HUES64 (cell line): ENCODE data around the gene ULK3.

Experiments used
- H3K27ac ChIP-seq: 2 replicates; pipeline ENCODE4 v1.7.0; 2013; ENCODE audit warnings: low read depth, low read length, inconsistent platforms
- H3K27me3 ChIP-seq: 2 replicates; pipeline ENCODE4 v1.6.1; 2013; ENCODE audit warnings: mild to moderate bottlenecking, low read length; ENCODE audit not compliant: insufficient read depth
- H3K36me3 ChIP-seq: 2 replicates; pipeline ENCODE4 v1.6.1; 2013; ENCODE audit warnings: mild to moderate bottlenecking, low read length; ENCODE audit not compliant: insufficient read depth
- H3K4me1 ChIP-seq: 2 replicates; pipeline ENCODE4 v1.6.1; 2013; ENCODE audit warnings: mild to moderate bottlenecking, low read length, moderate library complexity; ENCODE audit not compliant: insufficient read depth
- H3K4me3 ChIP-seq: 2 replicates; pipeline ENCODE4 v1.5.1; 2013; ENCODE audit warnings: mild to moderate bottlenecking, low read length, moderate library complexity
- H3K9ac ChIP-seq: 2 replicates; pipeline ENCODE4 v1.6.1; 2013; ENCODE audit warnings: mild to moderate bottlenecking, low read depth, low read length
- H3K9me3 ChIP-seq: 2 replicates; pipeline ENCODE4 v1.6.1; 2013; ENCODE audit warnings: low read depth, low read length; ENCODE audit not compliant: insufficient read depth
- WGBS: fragments of 150-250, 120-280 bp; methylation state at CpG from one replicate; pipeline ENCODE4 v1.1.7; 2013; ENCODE audit warnings: missing lambda C conversion rate; 5-methylcytosine and 5-hydroxymethylcytosine counted together

ULK3 gene

DNA sequence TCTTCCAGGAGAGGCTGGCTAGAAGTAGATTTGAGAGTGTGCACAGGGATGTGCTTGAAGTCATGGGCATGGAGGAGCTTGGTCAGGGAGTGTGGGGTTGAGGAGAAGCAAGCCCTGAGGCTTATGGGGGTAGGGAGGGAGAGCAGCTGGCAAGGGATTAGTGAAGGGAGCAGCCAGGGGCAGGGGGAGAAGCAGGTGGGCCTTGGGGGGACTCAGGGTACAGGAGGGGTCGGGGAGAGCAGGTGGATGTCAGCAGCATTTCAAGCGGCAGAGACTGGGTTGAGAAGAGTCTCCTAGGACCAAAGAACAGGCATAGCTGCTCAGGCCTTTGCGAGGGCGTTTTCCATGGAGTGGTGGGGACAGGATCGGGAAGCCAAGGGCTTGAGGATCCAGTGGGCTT is 33.7 kb downstream of the ULK3 start:
- Histone ChIP-seq H3K9me3 (no peaks in the 10 kb centered on the region), H3K4me3 (no peak overlapping the region), H3K9ac (no peak overlapping the region), H3K4me1 (no peaks in the 10 kb centered on the region; the same call in 1 of the 2 replicates), H3K27me3 (no peaks in the 10 kb centered on the region), H3K27ac (no peak overlapping the region), H3K36me3 (peaks cover under 1% of the 10 kb centered on the region; the same call in 1 of the 2 replicates)
- WGBS: 90% methylated on average over 5 of the region's 5 CpGs

DNA sequence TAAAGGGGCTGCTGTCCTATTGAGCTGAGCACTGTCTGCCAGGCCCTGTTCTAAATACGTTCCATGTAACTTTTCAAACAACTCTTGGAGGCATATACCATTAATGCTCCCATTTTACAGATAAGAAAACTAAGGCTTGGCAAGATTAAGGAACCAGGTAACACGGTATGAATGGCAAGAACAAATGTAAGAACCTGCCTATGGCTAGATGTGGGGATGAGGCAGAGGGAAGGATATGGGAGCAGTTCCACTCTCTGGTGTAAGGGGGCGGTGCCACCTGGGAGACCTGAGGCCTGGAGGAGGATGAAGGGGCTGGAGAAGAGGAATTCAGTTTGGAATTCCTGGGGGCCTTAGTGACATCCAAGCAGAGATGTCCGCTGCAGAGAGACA is 34.1 kb downstream of the ULK3 start:
- H3K4me1 ChIP-seq: no peaks in the 10 kb centered on the region; the same call in 1 of the 2 replicates
- no peaks in the 10 kb centered on the region for H3K9me3 ChIP-seq
- H3K36me3 ChIP-seq: peaks cover 4% of the 10 kb centered on the region; the same call in 1 of the 2 replicates
- H3K27me3 ChIP-seq: no peaks in the 10 kb centered on the region
- WGBS: 64% methylated on average over 4 of the region's 4 CpGs
- H3K27ac ChIP-seq: no peak overlapping the region
- no peak overlapping the region for H3K9ac ChIP-seq
- no peak overlapping the region for H3K4me3 ChIP-seq

DNA sequence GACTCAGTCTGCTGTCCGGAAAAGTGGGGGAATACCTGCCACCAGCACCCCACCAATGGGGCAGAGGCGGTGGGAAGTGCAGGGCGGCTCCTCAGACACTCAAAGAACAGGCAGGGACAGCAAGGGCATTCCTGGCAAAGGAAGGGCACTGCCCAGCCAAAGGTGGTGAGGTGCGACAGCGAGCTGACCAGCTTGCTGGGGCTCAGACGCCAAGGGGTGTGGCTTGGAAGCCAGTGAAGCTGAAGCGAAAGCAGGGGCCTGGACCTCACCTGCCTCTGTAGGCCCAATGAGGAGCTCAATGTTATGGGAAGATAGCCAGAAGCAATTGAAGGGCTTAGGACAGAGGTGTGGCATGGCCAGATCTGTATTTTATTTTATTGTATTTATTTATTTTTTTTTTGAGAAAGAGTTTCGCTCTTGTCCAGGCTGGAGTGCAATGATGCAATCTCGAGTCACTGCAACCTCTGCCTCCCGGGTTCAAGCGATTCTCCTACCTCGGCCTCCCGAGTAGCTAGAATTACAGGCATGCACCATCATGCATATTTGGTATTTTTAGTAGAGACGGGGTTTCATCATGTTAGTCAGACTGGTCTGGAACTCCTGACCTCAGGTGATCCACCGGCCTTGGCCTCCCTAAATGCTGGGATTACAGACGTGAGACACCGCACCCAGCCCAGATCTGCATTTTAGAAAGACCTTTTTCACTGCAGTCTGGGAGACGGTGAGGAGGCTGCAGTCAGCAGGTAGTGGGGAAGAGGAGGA is 34.7 kb downstream of the ULK3 start:
- H3K4me3 ChIP-seq: no peak overlapping the region
- H3K36me3 ChIP-seq: peaks cover 10% of the 10 kb centered on the region; the same call in 1 of the 2 replicates
- H3K4me1 ChIP-seq: no peaks in the 10 kb centered on the region; the same call in 1 of the 2 replicates
- no peaks in the 10 kb centered on the region for H3K9me3 ChIP-seq
- H3K27me3 ChIP-seq: no peaks in the 10 kb centered on the region
- no peak overlapping the region for H3K27ac ChIP-seq
- H3K9ac ChIP-seq: no peak overlapping the region
- 93% methylated on average over 18 of the region's 18 CpGs for WGBS

DNA sequence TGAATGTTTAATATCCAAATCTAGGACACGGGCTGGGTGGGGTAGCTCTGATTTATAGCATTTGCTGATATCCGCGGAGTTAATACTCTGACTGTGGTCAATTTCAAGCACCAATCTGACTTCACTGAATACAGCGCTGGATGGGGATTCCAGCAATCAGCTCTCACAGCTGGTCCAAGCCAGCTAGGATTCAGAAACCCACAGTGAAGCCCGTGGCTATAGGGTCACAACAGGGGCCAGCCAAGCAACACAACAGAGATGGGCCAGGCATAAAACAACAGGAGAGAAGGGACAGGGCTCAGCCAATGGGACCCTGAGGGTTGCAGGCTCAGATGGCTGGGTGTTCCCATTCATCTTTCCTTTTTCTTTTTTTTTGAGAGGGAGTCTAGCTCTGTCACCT is 35.7 kb downstream of the ULK3 start:
- Histone ChIP-seq H3K4me3 (no peak overlapping the region), H3K9ac (no peak overlapping the region), H3K27ac (no peak overlapping the region), H3K4me1 (no peaks in the 10 kb centered on the region; the same call in 1 of the 2 replicates), H3K27me3 (no peaks in the 10 kb centered on the region), H3K36me3 (peaks cover 19% of the 10 kb centered on the region; the same call in 1 of the 2 replicates), H3K9me3 (no peaks in the 10 kb centered on the region)
- WGBS: 85% methylated on average over 5 of the region's 5 CpGs

- Histone ChIP-seq H3K27me3 (no peaks in the 10 kb centered on the region), H3K4me3 (no peak overlapping the region), H3K9me3 (no peaks in the 10 kb centered on the region), H3K27ac (no peak overlapping the region), H3K36me3 (peaks cover 35% of the 10 kb centered on the region), H3K9ac (no peak overlapping the region), H3K4me1 (no peaks in the 10 kb centered on the region; the same call in none of the 2 replicates)
- 83% methylated on average over 6 of the region's 6 CpGs for WGBS
These were observed 38.0 kb downstream of the ULK3 start for GRCh38 chr15:74804935-74805334.

DNA sequence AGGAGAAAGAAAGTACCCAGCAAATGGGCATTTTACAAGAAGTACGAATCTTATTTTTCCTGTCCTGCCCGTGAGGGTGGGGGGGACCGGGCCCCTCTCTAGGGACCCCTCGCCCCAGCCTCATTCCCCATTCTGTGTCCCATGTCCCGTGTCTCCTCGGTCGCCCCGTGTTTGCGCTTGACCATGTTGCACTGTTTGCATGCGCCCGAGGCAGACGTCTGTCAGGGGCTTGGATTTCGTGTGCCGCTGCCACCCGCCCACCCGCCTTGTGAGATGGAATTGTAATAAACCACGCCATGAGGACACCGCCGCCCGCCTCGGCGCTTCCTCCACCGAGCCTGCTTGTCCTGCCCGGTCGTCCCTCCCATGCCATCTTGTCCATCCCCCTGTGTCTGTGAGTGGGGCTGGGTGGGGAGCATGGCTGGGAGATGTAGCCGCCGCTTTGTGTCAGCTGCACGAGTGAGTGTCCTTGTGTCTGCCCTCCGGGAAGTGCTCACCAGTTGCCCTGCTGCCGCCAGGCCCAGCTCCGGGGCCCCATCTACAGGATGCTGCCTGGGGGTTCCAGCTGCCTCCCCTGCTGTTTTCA is 40.0 kb downstream of the ULK3 start:
- Histone ChIP-seq H3K27ac (no peak overlapping the region), H3K9me3 (no peaks in the 10 kb centered on the region), H3K9ac (no peak overlapping the region), H3K27me3 (no peaks in the 10 kb centered on the region), H3K4me1 (no peaks in the 10 kb centered on the region; the same call in 1 of the 2 replicates), H3K4me3 (no peak overlapping the region), H3K36me3 (peaks cover 35% of the 10 kb centered on the region)
- 96% methylated on average over 31 of the region's 31 CpGs for WGBS

GRCh38 chr15:74802290-74802689 is 40.7 kb downstream of the ULK3 start:
- no peak overlapping the region for H3K9ac ChIP-seq
- H3K4me3 ChIP-seq: no peak overlapping the region
- WGBS: 95% methylated on average over 20 of the region's 20 CpGs
- no peaks in the 10 kb centered on the region for H3K27me3 ChIP-seq
- no peak overlapping the region for H3K27ac ChIP-seq
- no peaks in the 10 kb centered on the region; the same call in 1 of the 2 replicates for H3K4me1 ChIP-seq
- peaks cover 35% of the 10 kb centered on the region for H3K36me3 ChIP-seq
- H3K9me3 ChIP-seq: no peaks in the 10 kb centered on the region

- no peaks in the 10 kb centered on the region for H3K9me3 ChIP-seq
- WGBS: 93% methylated on average over 18 of the region's 18 CpGs
- peaks cover 35% of the 10 kb centered on the region for H3K36me3 ChIP-seq
- no peaks in the 10 kb centered on the region for H3K27me3 ChIP-seq
- no peak overlapping the region for H3K9ac ChIP-seq
- H3K4me3 ChIP-seq: no peak overlapping the region
- no peak overlapping the region for H3K27ac ChIP-seq
- no peaks in the 10 kb centered on the region; the same call in 1 of the 2 replicates for H3K4me1 ChIP-seq
These were observed 41.5 kb downstream of the ULK3 start for GRCh38 chr15:74801311-74801997.

- Histone ChIP-seq H3K9me3 (no peaks in the 10 kb centered on the region), H3K9ac (no peak overlapping the region), H3K36me3 (peaks cover 35% of the 10 kb centered on the region), H3K4me1 (no peaks in the 10 kb centered on the region; the same call in 1 of the 2 replicates), H3K27ac (no peak overlapping the region), H3K27me3 (no peaks in the 10 kb centered on the region), H3K4me3 (no peak overlapping the region)
- 89% methylated on average over 20 of the region's 20 CpGs for WGBS
These were observed 42.3 kb downstream of the ULK3 start for GRCh38 chr15:74800559-74801094.

GRCh38 chr15:74799856-74800558 is 42.9 kb downstream of the ULK3 start:
- no peak overlapping the region for H3K9ac ChIP-seq

More at GRCh38 chr15:74799856-74800558, 42.9 kb downstream of the ULK3 start:
- H3K36me3 ChIP-seq: peaks cover 35% of the 10 kb centered on the region
- no peaks in the 10 kb centered on the region for H3K27me3 ChIP-seq
- no peak overlapping the region for H3K27ac ChIP-seq
- H3K4me3 ChIP-seq: no peak overlapping the region
- H3K9me3 ChIP-seq: no peaks in the 10 kb centered on the region
- 68% methylated on average over 18 of the region's 18 CpGs for WGBS
- no peaks in the 10 kb centered on the region; the same call in 1 of the 2 replicates for H3K4me1 ChIP-seq
